K562 (cell line): ENCODE results near the gene SIX3.

ENCODE experiments used
- ELF1 ChIP-seq: fragments of 200-800 bp; sonication (Bioruptor generic); IDR thresholded peaks from 2 replicates; pipeline ENCODE4 v1.6.1; 2016; ENCODE audit warnings: missing genetic modification characterization, missing compliant biosample characterization
- SIN3A ChIP-seq, 2 experiments: fragments of 150-350 bp in 1 of 2; IDR thresholded peaks; 2 replicates each; pipeline ENCODE4 v1.6.1; 2011 to 2016; ENCODE audit warnings: borderline replicate concordance in 2 of 2, low read depth in 2 of 2, low read length in 2 of 2, mild to moderate bottlenecking in 2 of 2, moderate library complexity in 2 of 2; ENCODE audit not compliant: control insufficient read depth in 1 of 2

DNA sequence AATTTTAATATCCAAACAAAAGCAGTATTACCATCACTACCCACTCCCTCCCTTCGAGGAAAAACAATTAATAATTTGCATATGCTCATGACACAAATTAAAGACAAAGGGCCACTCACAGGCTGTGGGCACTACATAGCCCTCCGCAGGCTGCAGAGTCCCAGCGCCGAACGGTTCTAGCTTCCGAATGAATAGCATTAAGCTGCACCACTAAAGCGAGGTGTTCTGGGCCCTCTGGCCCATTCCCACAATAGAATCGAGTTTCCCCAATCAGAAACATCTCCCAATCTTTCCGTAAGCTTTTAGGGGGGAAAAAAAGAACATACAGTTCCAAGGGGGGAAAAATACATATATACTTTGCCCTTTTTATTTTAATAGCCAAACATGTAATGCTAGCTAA, 14.5 kb upstream of the SIX3 start:
- TF ChIP-seq SIN3A (IDR thresholded peaks at IDR 0.05; ENCODE audit: borderline replicate concordance in 2 of 2, control insufficient read depth in 1 of 2, low read depth in 2 of 2, low read length in 2 of 2) (no peak), ELF1 (tag) (no peak)
